ENCODE data around the gene MXRA7. TPM values are rescaled to one million over a fixed set of nuclear protein-coding genes. Genes with fewer than 3 reads are reported as not detected.

The MXRA7 gene
- polyA plus RNA-seq, 1 of the 3 experiments (the other 2 are of a cell fraction): 154 TPM

DNA sequence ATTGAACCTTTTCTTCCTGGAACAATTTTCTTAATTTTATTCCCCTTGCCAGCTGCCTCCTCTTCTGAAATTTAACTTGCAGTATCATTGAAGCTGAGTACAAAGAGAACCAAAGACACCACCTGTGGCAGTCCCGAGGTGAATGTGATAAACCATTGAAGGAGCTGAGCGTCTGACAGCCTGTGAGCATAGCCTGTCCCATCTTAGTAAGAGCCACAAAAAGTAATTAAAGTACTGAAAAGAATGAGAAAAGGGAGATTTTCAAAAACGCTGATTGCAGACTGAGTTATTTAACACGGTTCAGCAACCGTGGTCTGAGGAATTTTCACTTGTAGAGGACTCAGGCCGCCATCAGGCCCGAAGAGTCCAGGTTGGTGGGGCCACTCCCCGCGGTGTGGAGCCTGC, 40.0 kb downstream of the MXRA7 start:
- no peak overlapping the region for H3K4me3 ChIP-seq (ENCODE audit: low read depth in 2 of 2, low read length in 1 of 2)
- H4K20me1 ChIP-seq (ENCODE audit: insufficient read depth): no peaks in the 10 kb centered on the region
- ChIA-PET CTCF (interaction anchor here (1.3 to 4.2 kb wide), 7 partner anchors 11 to 147 kb away, joined by 4 to 42 read pairs (median 10); no protein-coding TSS in a partner anchor), POLR2A (interaction anchor here (0.6 to 1.6 kb wide), 6 partner anchors 8 to 114 kb away, joined by 3 to 11 read pairs (median 4); no protein-coding TSS in a partner anchor)
- H3K27ac ChIP-seq (ENCODE audit: low read depth in 2 of 2, low read length in 1 of 2): peak overlapping the region in 1 of 2 experiments; percentile 84; a peak in 1 of 4 replicates
- H3K36me3 ChIP-seq (replicated peaks in 1 of 2; ENCODE audit: control insufficient read depth in 1 of 2, insufficient read depth in 2 of 2, low read length in 1 of 2): peaks cover 0 to 8% of the 10 kb centered on the region in 2 experiments
- no peaks in the 10 kb centered on the region for H3K9me3 ChIP-seq
- no peaks in the 10 kb centered on the region for H3K9me2 ChIP-seq
- no peak for TF ChIP-seq TCF12 (IDR thresholded peaks at IDR 0.05)
- TF ChIP-seq RXRA (IDR thresholded peaks at IDR 0.05; ENCODE audit: borderline replicate concordance, low read depth): no peak
- TF ChIP-seq, protein P1, sequence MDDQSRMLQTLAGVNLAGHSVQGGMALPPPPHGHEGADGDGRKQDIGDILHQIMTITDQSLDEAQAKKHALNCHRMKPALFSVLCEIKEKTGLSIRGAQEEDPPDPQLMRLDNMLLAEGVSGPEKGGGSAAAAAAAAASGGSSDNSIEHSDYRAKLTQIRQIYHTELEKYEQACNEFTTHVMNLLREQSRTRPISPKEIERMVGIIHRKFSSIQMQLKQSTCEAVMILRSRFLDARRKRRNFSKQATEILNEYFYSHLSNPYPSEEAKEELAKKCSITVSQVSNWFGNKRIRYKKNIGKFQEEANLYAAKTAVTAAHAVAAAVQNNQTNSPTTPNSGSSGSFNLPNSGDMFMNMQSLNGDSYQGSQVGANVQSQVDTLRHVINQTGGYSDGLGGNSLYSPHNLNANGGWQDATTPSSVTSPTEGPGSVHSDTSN (IDR thresholded peaks at IDR 0.05): no peak
- no peak for TF ChIP-seq YY1 (IDR thresholded peaks at IDR 0.05; ENCODE audit: low read depth)
- no peak for TF ChIP-seq TAF1 (IDR thresholded peaks at IDR 0.05; ENCODE audit: borderline replicate concordance, low read depth, low read length)
- no peak for TF ChIP-seq RCOR1 (IDR thresholded peaks at IDR 0.05; ENCODE audit: low read length)
- TF ChIP-seq, protein P2, sequence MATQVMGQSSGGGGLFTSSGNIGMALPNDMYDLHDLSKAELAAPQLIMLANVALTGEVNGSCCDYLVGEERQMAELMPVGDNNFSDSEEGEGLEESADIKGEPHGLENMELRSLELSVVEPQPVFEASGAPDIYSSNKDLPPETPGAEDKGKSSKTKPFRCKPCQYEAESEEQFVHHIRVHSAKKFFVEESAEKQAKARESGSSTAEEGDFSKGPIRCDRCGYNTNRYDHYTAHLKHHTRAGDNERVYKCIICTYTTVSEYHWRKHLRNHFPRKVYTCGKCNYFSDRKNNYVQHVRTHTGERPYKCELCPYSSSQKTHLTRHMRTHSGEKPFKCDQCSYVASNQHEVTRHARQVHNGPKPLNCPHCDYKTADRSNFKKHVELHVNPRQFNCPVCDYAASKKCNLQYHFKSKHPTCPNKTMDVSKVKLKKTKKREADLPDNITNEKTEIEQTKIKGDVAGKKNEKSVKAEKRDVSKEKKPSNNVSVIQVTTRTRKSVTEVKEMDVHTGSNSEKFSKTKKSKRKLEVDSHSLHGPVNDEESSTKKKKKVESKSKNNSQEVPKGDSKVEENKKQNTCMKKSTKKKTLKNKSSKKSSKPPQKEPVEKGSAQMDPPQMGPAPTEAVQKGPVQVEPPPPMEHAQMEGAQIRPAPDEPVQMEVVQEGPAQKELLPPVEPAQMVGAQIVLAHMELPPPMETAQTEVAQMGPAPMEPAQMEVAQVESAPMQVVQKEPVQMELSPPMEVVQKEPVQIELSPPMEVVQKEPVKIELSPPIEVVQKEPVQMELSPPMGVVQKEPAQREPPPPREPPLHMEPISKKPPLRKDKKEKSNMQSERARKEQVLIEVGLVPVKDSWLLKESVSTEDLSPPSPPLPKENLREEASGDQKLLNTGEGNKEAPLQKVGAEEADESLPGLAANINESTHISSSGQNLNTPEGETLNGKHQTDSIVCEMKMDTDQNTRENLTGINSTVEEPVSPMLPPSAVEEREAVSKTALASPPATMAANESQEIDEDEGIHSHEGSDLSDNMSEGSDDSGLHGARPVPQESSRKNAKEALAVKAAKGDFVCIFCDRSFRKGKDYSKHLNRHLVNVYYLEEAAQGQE (IDR thresholded peaks at IDR 0.05; ENCODE audit: low read depth, low read length): no peak
- TF ChIP-seq, protein P3, sequence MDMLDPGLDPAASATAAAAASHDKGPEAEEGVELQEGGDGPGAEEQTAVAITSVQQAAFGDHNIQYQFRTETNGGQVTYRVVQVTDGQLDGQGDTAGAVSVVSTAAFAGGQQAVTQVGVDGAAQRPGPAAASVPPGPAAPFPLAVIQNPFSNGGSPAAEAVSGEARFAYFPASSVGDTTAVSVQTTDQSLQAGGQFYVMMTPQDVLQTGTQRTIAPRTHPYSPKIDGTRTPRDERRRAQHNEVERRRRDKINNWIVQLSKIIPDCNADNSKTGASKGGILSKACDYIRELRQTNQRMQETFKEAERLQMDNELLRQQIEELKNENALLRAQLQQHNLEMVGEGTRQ (IDR thresholded peaks at IDR 0.05; ENCODE audit: borderline replicate concordance, low read depth, low read length): no peak
- no peak for TF ChIP-seq NRF1 (IDR thresholded peaks at IDR 0.05; ENCODE audit: low read depth, low read length)
- no peak for TF ChIP-seq RAD21 (IDR thresholded peaks at IDR 0.05; ENCODE audit: low read length)
- H3K79me2 ChIP-seq (ENCODE audit: insufficient read depth): no peaks in the 10 kb centered on the region
- peak overlapping the region; percentile 87; the same call in 1 of the 2 replicates for H2AFZ ChIP-seq (ENCODE audit: low read depth)
- H3K9ac ChIP-seq: no peak overlapping the region
- no peak for DNase-seq
- no peaks in the 10 kb centered on the region for H3K27me3 ChIP-seq (ENCODE audit: insufficient read depth)
- H3K4me2 ChIP-seq: no peak overlapping the region
- H3K4me1 ChIP-seq (ENCODE audit: control insufficient read depth in 1 of 2, insufficient read depth in 2 of 2, low read depth in 1 of 2, low read length in 1 of 2): peaks cover 0 to 33% of the 10 kb centered on the region in 2 experiments; a peak in 2 of 4 replicates
- 90% methylated on average over 9 of the region's 9 CpGs for WGBS (ENCODE audit: low lambda C conversion rate)
- peaks cover 6% of the 10 kb centered on the region for H3F3A ChIP-seq (replicated peaks; ENCODE audit: insufficient read depth)

Measured in SK-N-SH (cell line).